ENCODE results near the gene SPIRE2. TPM values are rescaled to one million over a fixed set of nuclear protein-coding genes. Genes with fewer than 3 reads are reported as not detected.
A peak's percentile ranks its signal among the peaks of the same experiment; 100 is the strongest.

The SPIRE2 gene
- total and polyA plus RNA-seq, 12 donors = 2.8 to 14.4 (median 5.0) TPM

DNA sequence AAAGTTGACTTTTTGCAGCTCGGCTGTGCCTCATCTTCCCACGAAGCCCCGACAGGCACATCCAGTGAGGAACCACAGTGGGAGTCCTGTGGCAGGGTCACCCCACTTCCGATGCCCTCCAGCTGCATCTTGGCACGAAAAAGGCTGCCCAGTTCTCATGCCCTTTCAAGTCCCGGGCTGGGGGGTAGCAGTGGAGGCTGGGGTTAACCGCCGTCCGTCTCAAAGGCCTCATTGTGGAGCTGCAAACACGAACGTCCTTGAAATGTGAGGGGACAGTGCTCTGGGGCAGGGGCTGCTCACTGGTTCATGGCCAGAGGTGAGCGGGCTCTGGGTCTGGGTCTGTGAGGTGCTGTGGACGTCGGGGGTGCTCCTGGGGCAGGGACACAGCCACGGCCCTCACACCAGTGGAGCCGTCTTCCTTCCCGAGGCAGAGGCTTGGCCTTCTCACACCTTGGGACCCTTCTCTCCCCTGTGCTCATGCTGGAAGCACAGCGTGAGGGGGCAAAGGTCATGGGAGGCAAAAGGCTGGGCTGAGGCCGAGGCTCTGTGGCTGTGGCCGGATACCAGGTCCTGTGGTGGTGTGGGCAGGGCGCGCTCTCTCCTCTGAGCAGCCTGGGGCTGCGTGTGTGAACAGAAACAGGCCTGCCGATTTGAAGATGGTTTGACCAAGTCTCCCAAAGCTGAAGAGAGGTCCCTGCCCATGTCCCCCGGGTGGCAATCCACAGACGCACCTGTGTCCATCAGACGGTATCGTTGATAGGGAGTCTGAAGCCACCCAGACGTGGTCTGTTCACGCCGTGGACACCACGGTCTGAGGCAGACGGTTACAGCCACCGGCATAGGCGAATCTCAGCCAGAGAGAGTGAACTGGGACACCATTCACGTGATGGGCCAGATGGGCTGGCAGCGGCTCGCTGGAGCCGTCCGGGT lies 87.3 kb downstream of the SPIRE2 start:
- TF ChIP-seq, protein P1, sequence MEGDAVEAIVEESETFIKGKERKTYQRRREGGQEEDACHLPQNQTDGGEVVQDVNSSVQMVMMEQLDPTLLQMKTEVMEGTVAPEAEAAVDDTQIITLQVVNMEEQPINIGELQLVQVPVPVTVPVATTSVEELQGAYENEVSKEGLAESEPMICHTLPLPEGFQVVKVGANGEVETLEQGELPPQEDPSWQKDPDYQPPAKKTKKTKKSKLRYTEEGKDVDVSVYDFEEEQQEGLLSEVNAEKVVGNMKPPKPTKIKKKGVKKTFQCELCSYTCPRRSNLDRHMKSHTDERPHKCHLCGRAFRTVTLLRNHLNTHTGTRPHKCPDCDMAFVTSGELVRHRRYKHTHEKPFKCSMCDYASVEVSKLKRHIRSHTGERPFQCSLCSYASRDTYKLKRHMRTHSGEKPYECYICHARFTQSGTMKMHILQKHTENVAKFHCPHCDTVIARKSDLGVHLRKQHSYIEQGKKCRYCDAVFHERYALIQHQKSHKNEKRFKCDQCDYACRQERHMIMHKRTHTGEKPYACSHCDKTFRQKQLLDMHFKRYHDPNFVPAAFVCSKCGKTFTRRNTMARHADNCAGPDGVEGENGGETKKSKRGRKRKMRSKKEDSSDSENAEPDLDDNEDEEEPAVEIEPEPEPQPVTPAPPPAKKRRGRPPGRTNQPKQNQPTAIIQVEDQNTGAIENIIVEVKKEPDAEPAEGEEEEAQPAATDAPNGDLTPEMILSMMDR (IDR thresholded peaks at IDR 0.05) = no peak
- TF ChIP-seq POLR2A (IDR thresholded peaks at IDR 0.05) = no peak
- intact Hi-C loops (cut with DNase I) = no loop called here
- DNase-seq = no peak
- H3K27ac ChIP-seq = no peak overlapping the region
- H3K9me3 ChIP-seq (replicated peaks in 1 of 3) = no peaks in the 10 kb centered on the region
- H3K4me3 ChIP-seq = no peak overlapping the region
- WGBS, 4 donors = 69 to 72% (median 70%) methylated on average over 8 to 40 of the region's 40 CpGs
- H3K27me3 ChIP-seq = no peaks in the 10 kb centered on the region
- H3K36me3 ChIP-seq (replicated peaks in 1 of 2) = peaks cover 0 to 18% of the 10 kb centered on the region in 2 donors
- peaks cover 10 to 20% of the 10 kb centered on the region in 2 donors for H3K4me1 ChIP-seq (replicated peaks in 1 of 2)

DNA sequence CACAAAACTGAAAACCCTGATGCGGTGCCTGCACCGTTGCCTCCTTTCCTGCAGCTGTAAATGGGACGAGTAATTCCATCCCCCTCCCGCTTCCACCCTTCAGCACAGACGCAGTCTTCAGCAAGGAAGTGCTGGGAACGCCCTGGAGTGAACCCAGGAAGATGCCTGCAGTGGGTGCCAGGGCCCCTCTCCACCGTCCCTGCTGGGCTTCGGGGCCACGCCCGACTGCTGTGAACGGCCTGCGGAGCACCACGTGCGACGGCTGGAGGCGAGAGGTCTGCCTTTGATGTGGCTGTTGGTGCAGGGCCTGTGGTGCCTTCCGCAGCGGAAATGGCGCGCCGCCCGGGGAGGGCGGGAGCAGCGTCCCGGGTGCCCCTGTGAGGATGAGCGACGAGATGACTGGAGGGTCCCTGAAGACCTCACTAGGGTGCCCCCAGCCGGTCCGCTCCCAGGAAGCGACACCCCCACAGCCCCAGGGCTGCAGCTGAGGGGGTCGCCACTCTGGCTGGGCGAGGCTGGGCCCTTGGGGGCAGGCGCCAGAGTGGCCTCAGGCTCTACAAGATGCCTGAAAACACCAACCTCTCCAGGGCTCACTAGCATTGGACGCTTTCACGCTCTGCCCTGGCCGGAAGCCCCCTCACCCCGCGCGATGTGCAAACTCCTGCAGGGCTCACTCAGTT lies 89.6 kb downstream of the SPIRE2 start:
- no peaks in the 10 kb centered on the region for H3K36me3 ChIP-seq (replicated peaks in 1 of 2)
- H3K9me3 ChIP-seq (replicated peaks in 1 of 3) = no peaks in the 10 kb centered on the region
- peaks cover 24 to 43% of the 10 kb centered on the region in 2 donors for H3K4me1 ChIP-seq (replicated peaks in 1 of 2)
- peak in 6 of 7 donors; percentile 65 to 90 (median 86) for DNase-seq
- intact Hi-C loops (cut with DNase I) = no loop called here
- TF ChIP-seq, protein P1 (IDR thresholded peaks at IDR 0.05) = no peak
- no peak for TF ChIP-seq POLR2A (IDR thresholded peaks at IDR 0.05)
- no peaks in the 10 kb centered on the region for H3K27me3 ChIP-seq
- peak overlapping the region in 1 of 4 donors; percentile 44 for H3K4me3 ChIP-seq
- 0 to 2% (median 0%) methylated on average over 5 to 39 of the region's 39 CpGs for WGBS, 4 donors
- H3K27ac ChIP-seq = peak overlapping the region in 2 of 5 donors; percentile 54 to 75

DNA sequence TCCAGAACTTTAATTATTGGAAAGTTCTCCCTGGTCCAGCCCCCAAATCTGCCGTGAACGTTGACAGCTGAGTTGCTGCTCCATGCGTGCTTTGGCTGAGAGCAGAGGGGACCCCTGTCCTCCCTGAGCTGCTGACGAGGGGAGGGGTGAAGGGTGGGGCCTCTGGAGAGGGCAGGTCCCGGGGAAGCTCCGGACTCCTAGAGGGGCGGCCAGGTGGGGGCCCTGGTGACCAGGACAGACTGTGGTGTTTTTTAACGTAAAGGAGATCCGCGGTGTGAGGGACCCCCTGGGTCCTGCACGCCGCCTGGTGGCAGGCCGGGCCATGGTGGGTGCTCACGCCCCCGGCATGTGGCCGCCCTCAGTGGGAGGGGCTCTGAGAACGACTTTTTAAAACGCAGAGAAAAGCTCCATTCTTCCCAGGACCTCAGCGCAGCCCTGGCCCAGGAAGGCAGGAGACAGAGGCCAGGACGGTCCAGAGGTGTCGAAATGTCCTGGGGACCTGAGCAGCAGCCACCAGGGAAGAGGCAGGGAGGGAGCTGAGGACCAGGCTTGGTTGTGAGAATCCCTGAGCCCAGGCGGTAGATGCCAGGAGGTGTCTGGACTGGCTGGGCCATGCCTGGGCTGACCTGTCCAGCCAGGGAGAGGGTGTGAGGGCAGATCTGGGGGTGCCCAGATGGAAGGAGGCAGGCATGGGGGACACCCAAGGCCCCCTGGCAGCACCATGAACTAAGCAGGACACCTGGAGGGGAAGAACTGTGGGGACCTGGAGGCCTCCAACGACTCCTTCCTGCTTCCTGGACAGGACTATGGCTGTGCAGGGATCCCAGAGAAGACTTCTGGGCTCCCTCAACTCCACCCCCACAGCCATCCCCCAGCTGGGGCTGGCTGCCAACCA lies 90.4 kb downstream of the SPIRE2 start, which contains the start of gene MC1R:
Gene MC1R, plus strand, starts transcription at position 410 of the 895 bp plus-strand sequence. Its CDS starts 397 bp downstream, at position 807.
- 2 to 16% (median 13%) methylated on average over 7 to 23 of the region's 23 CpGs for WGBS, 4 donors
- DNase-seq = peak in 1 of 7 donors; percentile 36
- Histone ChIP-seq H3K27me3 (no peaks in the 10 kb centered on the region), H3K4me1 (replicated peaks in 1 of 2) (peaks cover 28 to 48% of the 10 kb centered on the region in 2 donors), H3K36me3 (replicated peaks in 1 of 2) (no peaks in the 10 kb centered on the region), H3K9me3 (replicated peaks in 1 of 3) (no peaks in the 10 kb centered on the region), H3K27ac (peak within 1 kb of the TSS in 2 of 5 donors; percentile 54 to 75), H3K4me3 (peak within 1 kb of the TSS in 1 of 4 donors; percentile 44)
- TF ChIP-seq POLR2A (IDR thresholded peaks at IDR 0.05) = no peak
- TF ChIP-seq, protein P1 (IDR thresholded peaks at IDR 0.05) = peak in 4 of 6 experiments; percentile 21 to 47 (median 42)
- intact Hi-C loops (cut with DNase I) = no loop called here
